ENCODE results near the gene SPRN. TPM values are rescaled to one million over a fixed set of nuclear protein-coding genes. Genes with fewer than 3 reads are reported as not detected.

Gene SPRN
- total and polyA plus RNA-seq, 2 donors (not counting 1 experiment from before 2014, with no cell fraction given) = not detected

DNA sequence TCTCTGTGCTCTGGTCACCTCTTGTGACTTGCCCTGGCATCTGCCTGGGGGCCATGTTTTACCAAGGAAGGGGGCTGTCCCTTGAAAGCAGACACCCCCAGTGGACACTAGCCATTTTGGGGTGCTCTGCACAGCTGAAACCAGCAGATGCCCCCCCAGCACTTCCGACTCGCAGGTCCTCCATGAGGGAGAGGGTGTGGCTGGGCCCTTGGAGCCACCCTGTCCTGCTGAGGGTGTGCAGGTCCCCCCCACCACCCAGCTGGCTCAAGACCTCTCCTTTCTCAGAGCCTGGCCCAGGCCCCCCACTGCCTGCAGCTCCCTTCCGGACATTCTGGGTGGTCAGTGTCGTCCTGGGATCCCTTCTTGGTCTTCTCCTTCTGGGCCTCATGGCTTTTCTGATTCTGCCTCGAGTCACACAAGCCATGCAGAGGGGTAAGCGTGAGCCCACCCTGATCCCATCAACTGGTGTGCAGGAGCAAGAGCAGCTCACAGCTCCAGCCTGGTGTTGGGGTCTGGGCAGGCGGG, 41.6 kb upstream of the SPRN start:
- Mint-ChIP-seq H3K4me1 (no peaks in the 10 kb centered on the region), H3K27me3 (no peaks in the 10 kb centered on the region), H3K4me3 (no peak overlapping the region), H3K27ac (no peak overlapping the region), H3K9me3 (ENCODE audit: insufficient read depth) (no peaks in the 10 kb centered on the region)
- TF ChIP-seq EZH2 (IDR thresholded peaks at IDR 0.05; ENCODE audit: borderline replicate concordance, insufficient read depth, low read depth, low read length, poor library complexity, severe bottlenecking) = no peak
- TF ChIP-seq, protein P1, sequence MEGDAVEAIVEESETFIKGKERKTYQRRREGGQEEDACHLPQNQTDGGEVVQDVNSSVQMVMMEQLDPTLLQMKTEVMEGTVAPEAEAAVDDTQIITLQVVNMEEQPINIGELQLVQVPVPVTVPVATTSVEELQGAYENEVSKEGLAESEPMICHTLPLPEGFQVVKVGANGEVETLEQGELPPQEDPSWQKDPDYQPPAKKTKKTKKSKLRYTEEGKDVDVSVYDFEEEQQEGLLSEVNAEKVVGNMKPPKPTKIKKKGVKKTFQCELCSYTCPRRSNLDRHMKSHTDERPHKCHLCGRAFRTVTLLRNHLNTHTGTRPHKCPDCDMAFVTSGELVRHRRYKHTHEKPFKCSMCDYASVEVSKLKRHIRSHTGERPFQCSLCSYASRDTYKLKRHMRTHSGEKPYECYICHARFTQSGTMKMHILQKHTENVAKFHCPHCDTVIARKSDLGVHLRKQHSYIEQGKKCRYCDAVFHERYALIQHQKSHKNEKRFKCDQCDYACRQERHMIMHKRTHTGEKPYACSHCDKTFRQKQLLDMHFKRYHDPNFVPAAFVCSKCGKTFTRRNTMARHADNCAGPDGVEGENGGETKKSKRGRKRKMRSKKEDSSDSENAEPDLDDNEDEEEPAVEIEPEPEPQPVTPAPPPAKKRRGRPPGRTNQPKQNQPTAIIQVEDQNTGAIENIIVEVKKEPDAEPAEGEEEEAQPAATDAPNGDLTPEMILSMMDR (IDR thresholded peaks at IDR 0.05) = no peak
- Histone ChIP-seq H3K27ac (ENCODE audit: low read length in 2 of 2) (no peak overlapping the region), H3K4me2 (replicated peaks; ENCODE audit: low read depth, low read length, poor library complexity, severe bottlenecking) (no peak overlapping the region), H3K9me3 (ENCODE audit: control extremely low read depth in 1 of 3, control insufficient read depth in 2 of 3, insufficient read depth in 1 of 3, low read length in 2 of 3) (peaks cover 0 to 3% (median 0%) of the 10 kb centered on the region in 3 donors), H3K27me3 (replicated peaks in 1 of 4; ENCODE audit: control extremely low read depth in 1 of 4, control insufficient read depth in 3 of 4, insufficient read depth in 4 of 4, low read length in 3 of 4) (no peaks in the 10 kb centered on the region), H3K4me1 (ENCODE audit: control insufficient read depth in 2 of 2, insufficient read depth in 2 of 2, low read length in 2 of 2) (no peaks in the 10 kb centered on the region), H3K36me3 (replicated peaks in 1 of 2; ENCODE audit: control extremely low read depth in 1 of 2, control insufficient read depth in 1 of 2, extremely low read depth in 1 of 2, insufficient read depth in 2 of 2, low read length in 1 of 2) (no peaks in the 10 kb centered on the region), H2AFZ (ENCODE audit: insufficient read depth, low read depth, low read length, poor library complexity, severe bottlenecking) (no peak overlapping the region), H4K20me1 (ENCODE audit: control insufficient read depth, insufficient read depth, low read length, poor library complexity, severe bottlenecking) (no peaks in the 10 kb centered on the region), H3K79me2 (ENCODE audit: control insufficient read depth, insufficient read depth, low read length) (no peaks in the 10 kb centered on the region), H3K4me3 (ENCODE audit: control extremely low read depth in 1 of 5, extremely low read depth in 1 of 5, insufficient read depth in 1 of 5, low read depth in 2 of 5, low read length in 4 of 5) (no peak overlapping the region), H3K9ac (ENCODE audit: low read length) (no peak overlapping the region)
- intact Hi-C loops (cut with micrococcal nuclease) = no loop called here
- CTCF ChIA-PET = no interaction called here
- ATAC-seq (ENCODE audit: low read depth) = no peak
- WGBS (ENCODE audit: insufficient coverage) = 96% methylated on average over 7 of the region's 7 CpGs
- no peak for DNase-seq
- POLR2A ChIA-PET = no interaction called here

DNA sequence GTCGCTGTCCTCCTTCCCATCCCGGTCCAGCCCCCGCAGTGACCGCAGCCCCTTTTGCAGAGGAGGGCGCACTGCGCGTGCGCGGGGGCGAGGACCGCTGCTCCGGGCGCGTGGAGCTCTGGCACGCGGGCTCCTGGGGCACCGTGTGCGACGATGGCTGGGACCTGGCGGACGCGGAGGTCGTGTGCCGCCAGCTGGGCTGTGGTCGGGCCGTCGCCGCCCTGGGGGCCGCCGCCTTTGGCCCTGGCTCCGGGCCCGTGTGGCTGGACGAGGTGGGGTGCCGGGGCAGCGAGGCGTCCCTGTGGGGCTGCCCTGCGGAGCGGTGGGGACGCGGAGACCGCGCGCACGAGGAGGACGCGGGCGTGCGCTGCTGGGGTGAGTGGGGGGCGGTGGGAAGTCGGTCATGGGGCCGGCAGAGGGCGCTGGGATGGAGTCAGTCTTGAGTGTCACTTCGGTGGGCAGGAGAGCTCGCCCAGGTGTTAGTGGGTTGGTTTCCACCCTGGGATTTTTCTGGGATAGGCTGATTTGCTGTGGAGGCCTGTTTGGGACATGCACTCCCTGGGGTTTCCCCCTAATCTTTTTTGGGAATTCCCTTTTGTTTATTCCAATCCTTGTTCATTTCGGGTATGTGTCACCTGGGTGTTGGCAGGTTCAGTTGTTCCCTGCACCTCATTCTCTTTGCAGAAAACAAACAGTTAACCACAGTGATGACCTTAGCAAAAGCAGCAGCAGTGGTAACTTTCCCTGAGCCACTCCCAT, 40.9 kb upstream of the SPRN start:
- no peak overlapping the region for H2AFZ ChIP-seq (ENCODE audit: insufficient read depth, low read depth, low read length, poor library complexity, severe bottlenecking)
- Mint-ChIP-seq H3K27ac (no peak overlapping the region), H3K4me3 (no peak overlapping the region), H3K4me1 (no peaks in the 10 kb centered on the region), H3K27me3 (no peaks in the 10 kb centered on the region), H3K9me3 (ENCODE audit: insufficient read depth) (no peaks in the 10 kb centered on the region)
- WGBS (ENCODE audit: insufficient coverage) = 63% methylated on average over 55 of the region's 55 CpGs
- ATAC-seq (ENCODE audit: low read depth) (no peak), DNase-seq (no peak)
- no peaks in the 10 kb centered on the region for H3K79me2 ChIP-seq (ENCODE audit: control insufficient read depth, insufficient read depth, low read length)
- H3K9me3 ChIP-seq (ENCODE audit: control extremely low read depth in 1 of 3, control insufficient read depth in 2 of 3, insufficient read depth in 1 of 3, low read length in 2 of 3) = peaks cover 0 to 3% (median 0%) of the 10 kb centered on the region in 3 donors
- intact Hi-C loops (cut with micrococcal nuclease) = no loop called here
- TF ChIP-seq, protein P1 (IDR thresholded peaks at IDR 0.05) = no peak
- TF ChIP-seq EZH2 (IDR thresholded peaks at IDR 0.05; ENCODE audit: borderline replicate concordance, insufficient read depth, low read depth, low read length, poor library complexity, severe bottlenecking) = no peak
- no peak overlapping the region for H3K4me3 ChIP-seq (ENCODE audit: control extremely low read depth in 1 of 5, extremely low read depth in 1 of 5, insufficient read depth in 1 of 5, low read depth in 2 of 5, low read length in 4 of 5)
- H3K9ac ChIP-seq (ENCODE audit: low read length) = no peak overlapping the region
- no peaks in the 10 kb centered on the region for H3K27me3 ChIP-seq (replicated peaks in 1 of 4; ENCODE audit: control extremely low read depth in 1 of 4, control insufficient read depth in 3 of 4, insufficient read depth in 4 of 4, low read length in 3 of 4)
- ChIA-PET CTCF (no interaction called here), POLR2A (no interaction called here)
- no peaks in the 10 kb centered on the region for H3K4me1 ChIP-seq (ENCODE audit: control insufficient read depth in 2 of 2, insufficient read depth in 2 of 2, low read length in 2 of 2)
- no peak overlapping the region for H3K4me2 ChIP-seq (replicated peaks; ENCODE audit: low read depth, low read length, poor library complexity, severe bottlenecking)
- H4K20me1 ChIP-seq (ENCODE audit: control insufficient read depth, insufficient read depth, low read length, poor library complexity, severe bottlenecking) = no peaks in the 10 kb centered on the region
- no peak overlapping the region for H3K27ac ChIP-seq (ENCODE audit: low read length in 2 of 2)
- no peaks in the 10 kb centered on the region for H3K36me3 ChIP-seq (replicated peaks in 1 of 2; ENCODE audit: control extremely low read depth in 1 of 2, control insufficient read depth in 1 of 2, extremely low read depth in 1 of 2, insufficient read depth in 2 of 2, low read length in 1 of 2)
